GM21529 (cell line): ENCODE data around the gene TP53RK.
"Not testable (repeated sequence)": the region's sequence is repeated elsewhere in the genome, so short reads cannot be mapped to it uniquely, and the experiment has no call there.

Source experiments
- ATAC-seq: cut with Tn5 transposase; IDR thresholded peaks from one replicate; pipeline ENCODE4 v1.9.1; 2021; ENCODE audit not compliant: unreplicated experiment

TP53RK gene

DNA sequence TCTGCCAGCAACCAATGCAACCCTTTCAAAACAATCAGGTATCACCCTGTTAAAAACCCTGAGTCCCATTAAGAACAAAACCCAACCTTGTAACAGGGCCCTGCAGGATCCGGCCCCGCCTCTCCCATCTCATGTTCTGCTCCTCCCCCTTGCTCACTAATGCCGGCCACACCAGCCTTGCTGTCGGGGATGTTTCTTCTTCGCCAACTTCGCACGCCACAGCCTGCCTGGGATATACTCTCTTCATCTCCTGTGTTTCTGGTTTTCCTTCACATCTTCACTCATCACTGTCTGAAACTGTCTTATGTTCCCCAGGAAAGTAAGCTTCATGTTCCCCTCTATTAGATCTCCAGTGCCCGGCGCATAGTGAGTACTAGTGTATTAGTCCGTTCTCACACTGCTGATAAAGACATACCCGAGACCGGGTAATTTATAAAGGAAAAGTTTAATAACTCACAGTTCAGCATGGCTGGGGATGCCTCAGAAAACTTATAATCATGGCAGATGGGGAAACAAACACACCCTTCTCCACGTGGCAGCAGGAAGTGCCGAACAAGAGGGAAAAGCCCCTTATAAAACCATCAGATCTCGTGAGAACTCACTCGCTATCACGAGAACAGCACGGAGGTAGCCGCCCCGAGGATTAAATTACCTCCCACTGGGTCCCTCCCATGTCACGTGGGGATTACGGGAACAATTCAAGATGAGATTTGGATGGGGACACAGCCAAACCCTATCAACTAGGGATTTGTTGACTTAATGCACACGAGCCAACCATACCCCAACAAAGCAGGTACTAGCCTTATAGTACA is 5.1 kb downstream of the TP53RK start:
- ATAC-seq, result no peak

DNA sequence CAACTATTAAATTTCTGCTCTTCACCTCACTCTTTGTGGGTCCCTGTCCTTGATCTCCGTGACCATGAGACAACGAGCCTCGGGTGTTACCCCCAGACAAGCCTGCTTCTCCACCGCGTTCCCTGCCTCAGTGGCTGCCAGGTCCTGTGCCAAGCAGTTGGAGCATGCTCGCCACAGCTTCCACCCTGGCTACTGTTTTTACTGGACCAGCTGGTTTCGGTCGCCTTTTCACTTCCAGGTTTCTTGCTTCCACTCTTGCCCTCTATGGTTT is 5.6 kb downstream of the TP53RK start:
- no peak for ATAC-seq

DNA sequence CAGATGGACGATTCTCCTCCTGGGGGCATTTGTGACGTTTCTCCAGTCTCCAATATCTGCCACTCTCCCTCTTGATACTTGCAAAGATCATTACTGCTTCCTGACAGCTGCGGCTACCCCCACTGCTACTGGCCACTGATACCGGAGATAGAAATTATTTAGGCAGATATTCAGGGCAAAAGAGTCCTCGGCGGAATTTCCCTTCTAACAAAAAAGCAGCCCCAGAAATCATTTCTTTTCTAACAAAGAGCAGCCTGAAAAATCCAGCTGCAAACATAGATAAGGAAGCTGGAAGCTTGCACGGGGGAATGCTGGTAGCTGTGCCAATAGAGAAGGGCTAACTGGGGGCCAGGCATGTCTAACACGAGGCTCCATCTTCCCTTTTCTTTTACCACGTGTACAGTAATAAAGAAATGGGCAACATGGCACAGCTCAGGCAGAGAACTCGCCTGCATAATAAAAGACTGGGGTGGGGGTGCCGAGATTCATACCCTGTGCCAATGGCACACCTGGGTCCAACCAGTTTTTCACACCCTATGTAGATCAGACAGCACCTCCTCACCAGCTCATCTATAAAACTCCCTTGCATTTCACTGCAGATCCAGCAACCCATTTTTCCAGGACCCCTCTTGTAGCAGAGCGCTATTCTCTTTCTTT is 6.1 kb downstream of the TP53RK start:
- no peak for ATAC-seq

DNA sequence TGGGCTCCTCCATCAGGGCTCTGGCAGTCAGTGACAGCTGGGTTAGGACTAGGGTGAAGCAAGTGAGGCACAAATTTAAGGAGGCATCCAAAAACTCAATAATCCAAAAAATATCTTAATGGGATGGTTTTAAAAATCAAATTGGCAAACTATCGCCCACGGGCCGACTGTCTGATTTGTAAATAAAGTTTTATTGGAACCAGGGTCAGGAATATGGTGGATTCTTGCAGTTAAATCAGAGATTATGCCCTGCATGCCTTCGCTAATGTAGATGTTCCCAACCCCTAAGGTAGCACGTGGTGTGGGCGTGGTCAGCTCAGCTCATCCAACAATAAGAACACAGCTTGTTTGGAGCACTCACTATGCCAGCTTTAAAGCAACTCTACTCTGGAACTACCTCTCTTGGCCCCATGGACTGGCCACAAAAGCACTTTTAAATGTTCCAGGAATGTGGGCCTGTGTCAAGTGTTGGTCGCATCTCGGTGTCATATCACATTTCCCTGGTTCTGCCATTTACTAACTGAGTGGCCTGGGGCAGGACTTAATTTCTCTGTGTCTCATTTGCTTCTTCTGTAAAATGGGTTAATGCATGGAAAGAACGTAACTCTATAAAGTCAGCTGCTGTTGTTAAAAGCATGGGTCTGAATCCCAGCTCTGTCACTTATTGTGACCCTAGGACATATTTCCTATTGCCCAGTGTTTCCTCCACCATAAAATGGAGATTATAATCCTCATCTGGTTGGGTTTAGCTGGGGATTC is 7.0 kb downstream of the TP53RK start:
- ATAC-seq, result no peak

DNA sequence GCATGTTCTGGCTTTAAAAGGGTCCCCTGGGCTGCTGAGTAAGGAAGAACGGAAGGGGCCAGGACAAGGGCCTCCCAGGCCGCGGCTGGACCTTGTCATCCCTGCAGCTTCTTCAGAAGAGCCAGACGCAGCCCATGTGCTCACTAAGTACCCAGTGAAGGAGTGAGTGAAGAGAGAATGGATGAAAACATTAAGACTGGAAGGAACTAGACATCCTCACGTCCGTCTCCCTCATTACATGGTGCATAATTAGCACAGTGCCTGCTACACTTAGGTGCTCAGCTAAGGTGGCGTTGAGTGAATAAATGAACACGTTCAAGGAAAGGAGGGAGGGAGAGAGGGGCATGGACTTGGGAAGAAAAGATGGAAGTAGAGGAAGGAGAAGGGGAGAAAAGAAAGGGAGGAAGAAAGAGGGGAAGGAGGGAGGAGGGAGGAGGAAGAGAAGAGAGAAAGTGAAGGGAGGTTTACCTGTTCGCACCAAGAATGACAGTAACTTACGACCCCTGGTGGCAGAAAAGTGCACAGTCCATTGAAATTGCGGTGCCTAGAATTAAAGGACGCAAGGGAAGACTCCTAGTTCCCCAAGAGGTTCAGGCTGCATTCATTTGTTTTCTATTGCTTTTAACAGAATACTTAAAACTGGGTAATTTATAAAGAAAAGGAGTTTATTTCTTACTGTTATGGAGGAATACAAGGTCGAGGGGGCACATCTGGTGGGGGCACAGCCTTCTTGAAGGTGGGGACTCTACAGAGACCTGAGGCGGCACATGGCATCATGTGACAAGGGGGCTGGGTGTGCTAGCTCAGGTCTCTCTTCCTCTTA is 8.0 kb downstream of the TP53RK start:
- no peak for ATAC-seq

DNA sequence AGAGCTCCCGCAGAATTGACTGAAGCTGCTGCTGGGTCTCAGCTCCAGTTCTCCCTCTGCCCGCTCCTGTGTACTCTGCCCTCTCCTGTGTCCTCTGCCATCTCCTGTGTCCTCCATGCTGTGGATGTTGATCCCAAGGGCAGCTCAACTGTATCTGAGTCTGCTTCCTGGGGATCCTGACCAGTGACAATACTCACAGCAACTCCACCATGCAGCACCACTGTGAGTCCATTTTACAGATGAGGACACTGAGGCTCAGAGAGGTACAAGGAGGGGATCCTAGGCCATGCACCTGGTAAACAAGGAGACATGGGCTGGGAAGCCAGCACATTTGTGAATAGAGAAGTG is 8.6 kb downstream of the TP53RK start:
- ATAC-seq, result no peak

DNA sequence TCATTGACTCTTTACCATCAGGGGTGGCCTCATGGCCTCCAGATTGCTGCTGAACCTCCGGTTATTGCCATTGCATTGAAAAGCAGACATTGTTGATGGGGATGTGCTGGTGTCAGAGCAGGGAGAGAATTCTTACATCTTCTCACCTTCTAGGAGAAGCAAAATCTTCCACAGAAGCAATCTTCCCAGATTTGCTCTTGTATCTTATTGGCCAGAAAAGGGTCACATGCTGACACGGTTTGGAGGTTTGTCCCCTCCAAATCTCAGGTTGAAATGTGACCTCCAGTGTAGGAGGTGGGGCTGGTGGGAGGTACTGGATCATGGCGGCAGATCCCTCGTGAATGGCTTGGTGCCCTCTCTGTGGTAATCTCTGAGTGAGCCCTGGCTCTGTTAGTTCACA is 10.7 kb downstream of the TP53RK start:
- ATAC-seq, result no peak

DNA sequence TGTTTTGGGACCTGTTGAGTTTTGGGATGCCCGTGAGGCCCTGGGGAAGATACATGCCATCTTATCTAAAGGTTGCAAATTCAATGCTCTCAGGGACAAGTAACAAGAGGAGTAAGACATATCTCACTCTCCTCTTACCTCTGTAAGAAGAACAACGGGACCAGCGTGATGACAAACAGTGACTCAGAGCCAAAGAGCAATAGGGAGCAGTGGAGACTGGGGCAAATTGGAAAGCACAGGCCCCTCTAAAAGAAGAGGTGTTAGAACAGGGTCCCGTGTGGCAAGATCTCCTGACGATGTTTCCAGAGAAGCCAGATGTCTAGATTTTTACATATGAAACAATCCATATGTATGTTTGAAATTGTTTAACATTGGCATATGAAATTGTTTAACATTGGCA is 11.6 kb downstream of the TP53RK start:
- no peak for ATAC-seq

DNA sequence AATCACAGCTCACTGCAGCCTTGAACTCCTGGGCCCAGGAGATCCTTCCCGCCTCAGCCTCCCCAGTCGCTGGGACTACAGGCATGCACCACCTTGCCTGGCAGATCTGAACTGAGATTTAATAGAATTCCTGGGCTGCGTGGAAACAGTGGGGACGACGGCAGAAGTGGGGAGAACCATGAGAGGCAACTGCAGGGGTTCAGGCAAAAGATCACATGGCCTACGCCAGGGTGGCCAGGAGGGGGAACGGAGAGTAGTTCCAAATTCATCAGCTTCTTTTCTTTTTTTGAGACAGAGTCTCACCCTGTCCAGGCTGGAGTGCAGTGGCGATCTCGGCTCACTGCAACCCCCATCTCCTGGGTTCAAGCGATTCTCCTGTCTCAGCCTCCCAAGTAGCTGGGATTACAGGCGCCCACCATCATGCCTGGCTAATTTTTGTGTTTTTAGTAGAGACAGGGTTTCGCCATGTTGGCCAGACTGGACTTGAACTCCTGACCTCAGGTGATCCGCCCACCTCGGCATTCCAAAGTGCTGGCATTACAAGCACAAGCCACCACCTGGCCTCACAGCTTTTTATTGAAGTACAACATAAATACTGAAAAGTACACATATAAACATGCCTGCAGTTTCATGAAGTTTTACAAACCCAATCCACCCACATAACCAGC is 12.5 kb downstream of the TP53RK start:
- ATAC-seq, result not testable (repeated sequence)

DNA sequence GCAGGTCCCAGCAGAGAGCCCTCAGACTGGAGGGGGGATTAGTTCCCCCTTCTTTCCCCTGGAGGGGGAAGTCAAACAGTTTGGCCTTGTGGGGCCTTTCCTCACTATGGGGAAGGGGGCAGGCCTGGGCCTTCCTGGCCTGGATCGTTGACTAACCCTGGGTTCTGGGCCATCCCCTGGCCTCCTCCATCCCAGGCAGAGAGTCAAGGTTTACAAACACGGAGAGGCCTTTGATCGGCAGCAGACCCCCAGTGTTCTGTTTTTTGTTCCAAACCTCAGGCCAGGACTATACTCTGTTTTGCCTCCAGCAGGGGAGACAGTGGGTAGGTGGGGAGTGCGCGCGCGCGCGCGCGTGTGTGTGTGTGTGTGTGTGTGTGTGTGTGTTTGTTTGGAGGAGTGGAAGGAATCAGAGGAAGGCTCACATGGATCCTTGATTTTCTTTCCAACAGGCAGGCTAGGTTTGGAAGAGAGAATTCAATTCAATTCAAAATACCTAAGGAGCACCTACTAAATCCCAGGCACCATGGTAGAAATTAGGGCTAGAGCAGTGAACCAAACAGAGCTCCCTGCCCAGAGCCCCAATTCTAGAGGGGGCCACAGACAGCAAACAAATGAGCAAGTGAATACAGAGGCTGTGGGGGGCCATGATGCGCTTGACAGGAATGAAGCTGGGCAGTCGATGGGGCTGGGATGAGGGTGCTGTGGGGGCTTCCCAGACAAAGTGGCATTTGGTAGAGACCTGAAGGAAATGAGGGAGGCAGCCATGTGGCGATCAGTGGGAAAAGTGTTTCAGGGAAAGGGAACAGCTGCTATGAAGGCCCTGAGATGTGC is 14.8 kb downstream of the TP53RK start:
- no peak for ATAC-seq

DNA sequence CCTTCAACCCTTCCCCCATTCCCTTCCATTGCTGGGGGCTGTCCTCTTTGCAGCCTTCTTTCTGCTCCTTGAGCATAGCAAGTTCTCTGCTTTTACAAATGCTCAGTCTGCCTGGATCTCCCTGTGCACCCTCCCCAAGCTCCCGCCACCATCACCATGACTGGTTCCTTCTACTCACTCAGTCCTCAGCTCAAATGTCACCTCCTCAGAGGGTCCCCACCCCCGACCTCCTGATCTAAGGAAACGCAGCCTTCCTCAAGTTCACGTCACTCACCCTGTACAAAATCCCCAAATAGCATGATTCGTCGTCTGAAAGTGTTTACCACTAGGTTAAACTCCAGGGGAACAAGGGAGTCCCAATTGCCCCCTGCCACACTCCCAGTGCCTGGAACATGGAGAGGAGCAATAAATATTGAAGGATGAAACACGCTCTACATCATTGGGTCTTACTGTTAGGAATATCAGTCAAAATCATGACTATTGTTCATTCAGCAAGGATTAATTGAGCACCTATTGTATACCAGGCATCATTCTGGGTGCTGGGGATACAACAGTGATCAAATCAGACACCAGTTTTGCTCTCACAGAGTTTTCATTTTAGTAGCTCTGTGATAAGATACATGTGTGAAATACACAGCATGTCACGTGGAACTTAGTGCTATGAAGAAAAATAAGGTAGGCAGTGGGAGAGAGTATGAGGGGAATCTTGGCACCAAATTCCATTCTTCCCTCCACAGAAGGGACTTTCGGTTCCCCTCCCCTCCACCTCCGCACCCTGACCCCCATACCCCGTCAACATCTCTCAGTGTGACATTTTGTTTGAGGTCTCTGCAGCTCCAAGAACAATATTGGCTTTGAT is 15.6 kb downstream of the TP53RK start:
- no peak for ATAC-seq

DNA sequence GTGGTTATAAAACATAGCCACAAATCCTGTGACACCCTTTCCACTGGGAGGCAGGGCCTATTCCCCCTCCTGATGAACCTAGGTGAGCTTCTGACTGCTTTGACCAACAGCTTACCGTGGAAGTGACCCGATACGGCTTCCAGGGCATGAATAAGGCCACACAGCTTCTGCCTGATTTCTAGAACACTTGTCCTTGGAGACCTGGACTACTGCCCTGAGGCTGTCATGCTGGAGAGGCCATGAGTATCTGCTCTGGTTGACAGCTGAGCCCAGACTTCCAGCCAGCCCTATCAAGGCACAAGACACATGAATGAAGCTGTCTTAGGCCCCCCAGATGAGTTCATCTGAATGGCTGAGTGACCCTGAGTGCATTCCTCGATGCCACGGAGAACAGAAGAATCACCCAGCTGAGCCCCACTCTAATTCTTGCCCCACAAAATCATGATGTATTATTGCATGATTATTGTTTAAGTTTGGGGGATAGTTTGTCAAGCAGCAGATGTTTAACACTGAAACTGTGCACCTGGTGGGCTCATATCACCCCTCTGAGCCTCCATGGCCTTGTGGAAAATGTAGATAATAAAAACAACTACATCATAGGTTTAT is 16.6 kb downstream of the TP53RK start:
- no peak for ATAC-seq

DNA sequence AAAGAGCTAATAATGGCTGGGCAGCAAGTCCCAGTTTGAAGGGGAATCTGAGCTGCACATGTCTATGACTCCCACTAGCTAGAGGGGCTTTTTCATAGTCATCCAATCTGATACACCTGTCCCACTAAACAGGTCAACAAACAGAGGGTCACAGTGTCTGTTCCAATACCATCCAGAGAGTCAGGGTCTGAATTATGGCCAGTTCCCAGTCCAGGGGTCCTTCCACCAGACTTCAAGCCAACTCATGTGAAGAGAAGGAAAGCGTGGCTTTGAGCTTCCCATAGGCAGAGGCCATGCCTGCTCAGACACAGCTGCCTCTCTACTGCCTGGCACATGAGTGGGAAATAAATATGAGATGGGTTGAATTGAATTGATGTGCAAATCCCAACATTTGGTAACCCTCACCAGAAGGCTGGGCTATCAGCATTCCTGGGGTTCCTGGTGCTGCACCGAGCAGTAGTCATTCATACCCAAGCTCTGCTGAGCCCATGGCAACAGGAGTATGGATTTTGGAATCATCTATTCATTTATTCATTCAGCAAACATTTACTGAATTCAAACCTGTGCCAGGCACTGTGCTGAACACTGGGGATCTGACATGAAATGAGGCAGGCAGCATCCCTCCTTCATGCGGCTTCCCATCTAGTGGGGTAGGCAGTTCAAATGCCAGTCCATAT is 17.2 kb downstream of the TP53RK start:
- ATAC-seq, result no peak

DNA sequence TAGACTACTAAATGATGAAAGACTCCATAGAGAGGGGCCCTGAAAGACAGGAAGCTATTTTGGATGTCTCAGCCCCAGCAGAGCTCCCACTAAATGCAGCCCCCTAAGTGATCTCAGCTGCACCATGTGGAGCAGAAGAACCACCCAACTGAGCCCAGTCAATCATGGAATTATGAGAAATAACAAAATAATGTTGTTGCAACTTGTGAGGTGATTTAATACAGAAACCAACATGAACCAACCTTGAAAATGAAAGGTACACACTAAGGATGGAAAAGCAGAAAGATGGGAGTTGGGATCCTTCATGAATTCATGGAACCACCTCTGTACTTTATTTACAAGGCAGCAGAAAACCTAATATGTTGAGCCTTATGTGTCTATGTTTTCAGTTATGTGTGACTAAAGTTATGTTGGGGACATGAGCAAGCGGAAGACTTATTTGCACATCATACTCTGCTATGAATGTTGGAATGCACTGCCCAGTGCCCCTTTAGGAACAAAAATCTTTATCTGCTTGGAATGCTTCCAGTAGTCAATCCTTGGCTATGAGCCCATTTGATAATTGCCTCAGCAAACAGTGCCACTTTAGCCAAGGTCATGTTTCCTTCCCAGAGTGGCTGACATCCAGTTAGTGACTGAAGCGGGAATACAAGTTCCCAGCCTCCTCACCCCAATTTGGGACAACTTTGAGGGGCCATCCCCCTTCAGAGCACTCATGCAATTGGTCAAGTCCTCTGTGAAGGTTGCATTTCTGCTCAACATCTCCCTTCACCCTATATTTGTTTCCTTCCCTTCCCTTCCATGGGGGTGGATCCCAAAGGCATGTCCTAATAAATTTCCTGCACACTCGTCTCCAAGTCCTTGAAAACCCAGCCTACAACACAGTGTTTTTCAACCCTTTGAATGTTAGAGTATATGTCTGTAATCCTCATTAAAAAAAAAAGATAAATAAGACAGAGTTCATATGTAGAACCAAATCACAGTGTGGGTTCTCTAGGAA is 18.4 kb downstream of the TP53RK start:
- ATAC-seq, result no peak

DNA sequence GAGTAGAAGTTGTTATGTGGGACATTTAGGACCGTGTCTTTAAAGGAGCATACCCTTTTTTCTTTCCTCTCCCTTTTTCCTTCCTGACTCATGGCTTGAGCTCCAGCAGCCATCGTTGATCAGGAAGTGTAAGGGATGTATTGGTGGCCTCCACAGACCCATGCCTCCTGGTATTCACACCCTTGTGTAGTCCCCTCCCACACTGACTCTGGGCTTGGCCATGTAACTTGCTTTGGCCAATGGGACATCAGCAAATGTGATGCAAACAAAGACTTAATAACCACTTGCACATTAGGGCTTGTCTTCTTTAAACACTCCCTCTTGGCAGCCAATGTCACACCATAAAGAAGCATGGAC is 19.0 kb downstream of the TP53RK start:
- ATAC-seq, result no peak

DNA sequence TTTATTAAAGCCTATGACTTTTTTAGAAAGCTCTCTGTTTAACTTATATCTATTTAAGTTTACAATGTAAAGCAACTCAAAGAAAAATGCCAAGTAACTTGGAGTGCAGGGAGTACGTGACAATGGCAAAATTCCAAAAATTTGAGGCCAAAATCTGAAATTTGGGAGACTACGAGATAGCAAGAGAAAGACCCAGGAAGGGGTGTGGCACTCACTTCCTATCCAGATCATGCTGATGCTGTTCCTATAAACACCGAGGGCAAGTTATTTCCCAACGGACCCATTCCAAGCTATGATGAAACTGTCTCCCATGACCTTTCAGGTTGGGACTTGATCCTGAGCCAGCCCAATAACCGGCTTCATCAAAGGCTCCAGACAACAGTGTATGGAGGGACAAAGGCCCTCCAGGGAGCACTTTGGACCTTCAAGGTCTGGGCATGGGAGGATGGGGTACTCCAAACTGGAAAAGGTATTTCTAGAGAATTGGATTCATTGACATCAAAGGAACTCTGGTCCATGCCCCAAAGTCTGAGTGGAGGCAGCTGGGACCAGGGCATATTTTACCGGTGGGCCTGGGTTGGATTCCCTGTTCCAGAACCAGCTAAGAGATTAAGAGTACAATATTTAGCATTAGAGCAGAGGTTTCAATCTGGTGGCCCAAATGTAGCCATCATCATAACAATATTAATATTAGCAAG is 22.3 kb downstream of the TP53RK start:
- ATAC-seq, result no peak
